ENCODE data around the gene DENND1C. TPM values are rescaled to one million over a fixed set of nuclear protein-coding genes. Genes with fewer than 3 reads are reported as not detected.

DENND1C gene
- total and polyA plus RNA-seq, 9 of the 15 experiments (the other 6 are each of a cell fraction or from before 2014, with no cell fraction given) = 0.03 to 1.2 (median 0.32) TPM; not detected in 1

- Histone ChIP-seq H3K4me1 (replicated peaks in 1 of 2; ENCODE audit: control insufficient read depth in 2 of 2, insufficient read depth in 2 of 2, low read length in 2 of 2) (peaks cover 0 to 11% of the 10 kb centered on the region in 2 experiments; a peak in 3 of 5 replicates), H2AFZ (ENCODE audit: low read depth, low read length) (no peak overlapping the region), H3K4me2 (ENCODE audit: insufficient read depth, low read length) (no peak overlapping the region), H3K36me3 (ENCODE audit: control insufficient read depth, insufficient read depth, low read length) (no peaks in the 10 kb centered on the region), H3K27me3 (ENCODE audit: control insufficient read depth in 2 of 2, insufficient read depth in 2 of 2, low read length in 2 of 2) (no peaks in the 10 kb centered on the region), H3K9me3 (replicated peaks; ENCODE audit: control insufficient read depth, insufficient read depth, low read depth, low read length) (no peaks in the 10 kb centered on the region; the same call in 1 of the 2 replicates), H4K20me1 (replicated peaks; ENCODE audit: control insufficient read depth, insufficient read depth, low read length) (no peaks in the 10 kb centered on the region), H3K4me3 (no peak overlapping the region), H3K27ac (ENCODE audit: extremely low read depth, low read depth, low read length) (no peak overlapping the region), H3K9me1 (ENCODE audit: control insufficient read depth, insufficient read depth, low read length) (peaks cover 5% of the 10 kb centered on the region), H3K79me2 (ENCODE audit: control insufficient read depth, insufficient read depth, low read length) (no peaks in the 10 kb centered on the region), H3K9ac (ENCODE audit: insufficient read depth in 1 of 2, low read depth in 2 of 2, low read length in 2 of 2) (no peak overlapping the region)
- peak in 1 of 4 experiments; percentile 3 for DNase-seq (ENCODE audit: extremely low read depth in 1 of 4, low spot score in 3 of 4)
- ChIA-PET CTCF (ENCODE audit: low intra/inter-chr PET ratio) (no interaction called here), POLR2A (interaction anchor here (1.3 kb wide), 1 partner anchor 368 kb away, joined by 4 read pairs; no protein-coding TSS in a partner anchor)
- intact Hi-C loops (cut with micrococcal nuclease) = no loop called here
- BruUV-seq (replicated peaks) = no TSS peak
- ATAC-seq = no peak
- 80% methylated on average over 17 of the region's 19 CpGs for WGBS (ENCODE audit: insufficient coverage, low coverage, missing lambda C conversion rate)
- in situ Hi-C loops (cut with MboI) = no loop called here
- FAIRE-seq = no peak
- no peak for TF ChIP-seq PURB (CRISPR knock-in tag; IDR thresholded peaks at IDR 0.05; ENCODE audit: low read depth)
- no peak for TF ChIP-seq POLR2AphosphoS5 (IDR thresholded peaks at IDR 0.05; ENCODE audit: control insufficient read depth, insufficient read depth, low read depth, low read length)
- TF ChIP-seq ZNF239 (CRISPR knock-in tag; IDR thresholded peaks at IDR 0.05) = no peak
- no peak for TF ChIP-seq ZNF318 (IDR thresholded peaks at IDR 0.05; ENCODE audit: borderline replicate concordance in 1 of 2, low read depth in 1 of 2)
- no peak for TF ChIP-seq CHAMP1 (IDR thresholded peaks at IDR 0.05)
- no peak for TF ChIP-seq ZNF76 (CRISPR knock-in tag; IDR thresholded peaks at IDR 0.05; ENCODE audit: borderline replicate concordance)
- TF ChIP-seq LEF1 (IDR thresholded peaks at IDR 0.05) = no peak
These were observed 14.4 kb upstream of the DENND1C start for GRCh38 chr19:6495947-6496346.

Data from K562 (cell line).